HepG2 (cell line): ENCODE results near the gene PRKCZ. TPM values are rescaled to one million over a fixed set of nuclear protein-coding genes. Genes with fewer than 3 reads are reported as not detected.

Experiments used
- GATAD1 ChIP-seq: IDR thresholded peaks from 2 replicates; pipeline ENCODE4 v1.6.1; 2016; ENCODE audit warnings: missing genetic modification reagents, missing compliant biosample characterization
- PHB2 ChIP-seq: fragments of 450-650 bp; IDR thresholded peaks from 2 replicates; pipeline ENCODE4 v1.6.1; 2018; ENCODE audit not compliant: partially characterized antibody
- RNF2 ChIP-seq: fragments of 450-650 bp; conservative IDR thresholded peaks from 2 replicates; pipeline ENCODE4 v1.6.1; 2016; ENCODE audit warnings: low read depth
- TRIM22 ChIP-seq: fragments of 450-650 bp; IDR thresholded peaks from 2 replicates; pipeline ENCODE4 v1.6.1; 2017
- ZNF24 ChIP-seq: fragments of 450-650 bp; IDR thresholded peaks from 2 replicates; pipeline ENCODE4 v1.6.1; 2017; ENCODE audit warnings: antibody characterized with exemption, mild to moderate bottlenecking
- ZNF607 ChIP-seq: sonication (generic); formaldehyde crosslinking; IDR thresholded peaks from 2 replicates; pipeline ENCODE4 v1.5.1; 2020; ENCODE audit warnings: missing genetic modification reagents, mild to moderate bottlenecking, borderline replicate concordance
- ZNF615 ChIP-seq: sonication (generic); formaldehyde crosslinking; IDR thresholded peaks from 2 replicates; pipeline ENCODE4 v1.5.0; 2020; ENCODE audit warnings: mild to moderate bottlenecking, missing genetic modification reagents, borderline replicate concordance
- ZNF629 ChIP-seq: sonication (generic); formaldehyde crosslinking; conservative IDR thresholded peaks from 2 replicates; pipeline ENCODE4 v1.5.0; 2020; ENCODE audit warnings: missing genetic modification reagents
- ZNF747 ChIP-seq: sonication (generic); formaldehyde crosslinking; IDR thresholded peaks from 2 replicates; pipeline ENCODE4 v1.8.1; 2023; ENCODE audit warnings: missing genetic modification reagents, mild to moderate bottlenecking, borderline replicate concordance
- ZNF781 ChIP-seq: sonication (generic); formaldehyde crosslinking; IDR thresholded peaks from 2 replicates; pipeline ENCODE4 v1.5.1; 2020; ENCODE audit warnings: borderline replicate concordance, mild to moderate bottlenecking, missing genetic modification reagents; ENCODE audit errors: not compliant biosample characterization
- ZSCAN21 ChIP-seq: sonication (generic); formaldehyde crosslinking; IDR thresholded peaks from 2 replicates; pipeline ENCODE4 v1.8.0; 2022; ENCODE audit warnings: mild to moderate bottlenecking, missing genetic modification reagents, moderate library complexity, borderline replicate concordance
- polyA plus RNA-seq, 8 experiments: library from polyadenylated mRNA; depleted of rRNA in 3 of 8; stranded (reverse) in 7 of 8; unstranded in 1 of 8; fragments of >200 nt; fragmentation: Illumina TruSeq in 4 of 8; extraction: Trizol in 4 of 8; gene quantifications; 2 replicates each; pipeline versions ENCODE4 v1.2.1 to v1.2.3, GENCODE V29; 2011 to 2016; ENCODE audit warnings: low read depth in 4 of 8, missing spikeins in 1 of 8, mixed read lengths in 1 of 8; ENCODE audit not compliant: insufficient read depth in 1 of 8
- total RNA-seq, 5 experiments: library from RNA; depleted of rRNA; stranded (reverse); fragments of >200 nt; fragmentation: Illumina TruSeq; extraction: Trizol; gene quantifications; 2 replicates each; pipeline ENCODE4 v1.2.3, GENCODE V29; 2016; ENCODE audit warnings: low read depth in 1 of 5
- TF ChIP-seq, protein P1 (sequence below): sonication (generic); formaldehyde crosslinking; IDR thresholded peaks from 2 replicates; pipeline ENCODE4 v1.5.1; 2020; ENCODE audit warnings: mild to moderate bottlenecking, missing genetic modification reagents, moderate library complexity
- TF ChIP-seq, protein P2 (sequence below): sonication (generic); formaldehyde crosslinking; IDR thresholded peaks from 2 replicates; pipeline ENCODE4 v1.5.0; 2020; ENCODE audit warnings: mild to moderate bottlenecking, missing genetic modification reagents, borderline replicate concordance
- TF ChIP-seq, protein P3 (sequence below): sonication (generic); formaldehyde crosslinking; IDR thresholded peaks from 2 replicates; pipeline ENCODE4 v1.5.0; 2020; ENCODE audit warnings: missing genetic modification reagents
- TF ChIP-seq, protein P4 (sequence below): sonication (generic); formaldehyde crosslinking; IDR thresholded peaks from 2 replicates; pipeline ENCODE4 v1.5.1; 2020; ENCODE audit warnings: missing genetic modification reagents, mild to moderate bottlenecking, borderline replicate concordance
- TF ChIP-seq, protein P5 (sequence below): sonication (generic); formaldehyde crosslinking; IDR thresholded peaks from 2 replicates; pipeline ENCODE4 v1.8.1; 2023; ENCODE audit warnings: mild to moderate bottlenecking, moderate library complexity, missing genetic modification reagents

Gene PRKCZ
- total and polyA plus RNA-seq, 2 of the 13 experiments (the other 11 are each of a cell fraction or from before 2014, with no cell fraction given): 34.7 to 85.2 TPM

DNA sequence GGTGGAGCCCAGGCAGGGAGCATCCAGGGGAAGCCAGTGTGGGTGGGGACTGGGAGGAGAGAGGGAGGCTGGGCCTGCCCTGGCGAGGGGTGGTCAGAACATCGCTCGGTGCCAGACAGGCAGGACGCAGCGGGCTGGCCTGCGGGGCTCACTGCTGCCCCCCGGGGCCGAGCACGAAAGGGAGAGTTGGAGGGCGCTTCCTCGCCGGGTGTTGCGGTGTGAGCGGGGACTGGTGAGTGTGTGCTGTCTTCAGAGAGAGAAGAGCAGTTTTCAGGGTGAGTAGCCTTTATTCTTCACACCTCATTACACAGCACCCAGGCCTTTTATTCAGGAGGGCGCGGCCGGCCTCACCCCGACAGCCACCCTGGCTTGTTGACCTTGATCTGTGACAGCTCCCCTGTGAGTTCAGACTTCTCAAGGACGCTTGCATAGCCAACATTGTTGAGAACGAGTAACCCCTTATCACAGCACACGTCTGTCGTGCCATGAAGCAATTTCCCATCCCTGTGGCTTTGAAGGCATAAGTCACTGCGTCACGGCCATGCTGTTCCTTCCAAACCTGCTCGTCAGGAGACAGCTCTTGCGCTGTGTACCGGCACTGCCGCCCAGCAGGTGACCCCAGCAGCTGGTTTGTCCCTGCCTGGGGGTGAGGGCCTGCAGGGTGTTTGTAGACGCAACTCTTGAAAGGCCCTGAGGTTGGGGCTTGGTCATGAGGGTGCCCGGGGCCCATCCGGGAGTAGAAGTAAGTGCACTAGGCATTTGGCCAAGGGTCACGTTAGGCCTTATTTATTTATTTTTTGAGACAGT, 54.6 kb downstream of the PRKCZ start (continued):
- no peak for TF ChIP-seq ZNF781 (CRISPR knock-in tag)
- no peak; the same call in 1 of the 2 replicates for TF ChIP-seq GATAD1
- no peak for TF ChIP-seq ZNF747 (CRISPR knock-in tag)
- no peak for TF ChIP-seq PHB2
- peak; percentile 86 for TF ChIP-seq ZSCAN21 (CRISPR knock-in tag)
- TF ChIP-seq, protein P1, sequence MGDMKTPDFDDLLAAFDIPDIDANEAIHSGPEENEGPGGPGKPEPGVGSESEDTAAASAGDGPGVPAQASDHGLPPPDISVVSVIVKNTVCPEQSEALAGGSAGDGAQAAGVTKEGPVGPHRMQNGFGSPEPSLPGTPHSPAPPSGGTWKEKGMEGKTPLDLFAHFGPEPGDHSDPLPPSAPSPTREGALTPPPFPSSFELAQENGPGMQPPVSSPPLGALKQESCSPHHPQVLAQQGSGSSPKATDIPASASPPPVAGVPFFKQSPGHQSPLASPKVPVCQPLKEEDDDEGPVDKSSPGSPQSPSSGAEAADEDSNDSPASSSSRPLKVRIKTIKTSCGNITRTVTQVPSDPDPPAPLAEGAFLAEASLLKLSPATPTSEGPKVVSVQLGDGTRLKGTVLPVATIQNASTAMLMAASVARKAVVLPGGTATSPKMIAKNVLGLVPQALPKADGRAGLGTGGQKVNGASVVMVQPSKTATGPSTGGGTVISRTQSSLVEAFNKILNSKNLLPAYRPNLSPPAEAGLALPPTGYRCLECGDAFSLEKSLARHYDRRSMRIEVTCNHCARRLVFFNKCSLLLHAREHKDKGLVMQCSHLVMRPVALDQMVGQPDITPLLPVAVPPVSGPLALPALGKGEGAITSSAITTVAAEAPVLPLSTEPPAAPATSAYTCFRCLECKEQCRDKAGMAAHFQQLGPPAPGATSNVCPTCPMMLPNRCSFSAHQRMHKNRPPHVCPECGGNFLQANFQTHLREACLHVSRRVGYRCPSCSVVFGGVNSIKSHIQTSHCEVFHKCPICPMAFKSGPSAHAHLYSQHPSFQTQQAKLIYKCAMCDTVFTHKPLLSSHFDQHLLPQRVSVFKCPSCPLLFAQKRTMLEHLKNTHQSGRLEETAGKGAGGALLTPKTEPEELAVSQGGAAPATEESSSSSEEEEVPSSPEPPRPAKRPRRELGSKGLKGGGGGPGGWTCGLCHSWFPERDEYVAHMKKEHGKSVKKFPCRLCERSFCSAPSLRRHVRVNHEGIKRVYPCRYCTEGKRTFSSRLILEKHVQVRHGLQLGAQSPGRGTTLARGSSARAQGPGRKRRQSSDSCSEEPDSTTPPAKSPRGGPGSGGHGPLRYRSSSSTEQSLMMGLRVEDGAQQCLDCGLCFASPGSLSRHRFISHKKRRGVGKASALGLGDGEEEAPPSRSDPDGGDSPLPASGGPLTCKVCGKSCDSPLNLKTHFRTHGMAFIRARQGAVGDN: peak; percentile 82
- TF ChIP-seq, protein P2, sequence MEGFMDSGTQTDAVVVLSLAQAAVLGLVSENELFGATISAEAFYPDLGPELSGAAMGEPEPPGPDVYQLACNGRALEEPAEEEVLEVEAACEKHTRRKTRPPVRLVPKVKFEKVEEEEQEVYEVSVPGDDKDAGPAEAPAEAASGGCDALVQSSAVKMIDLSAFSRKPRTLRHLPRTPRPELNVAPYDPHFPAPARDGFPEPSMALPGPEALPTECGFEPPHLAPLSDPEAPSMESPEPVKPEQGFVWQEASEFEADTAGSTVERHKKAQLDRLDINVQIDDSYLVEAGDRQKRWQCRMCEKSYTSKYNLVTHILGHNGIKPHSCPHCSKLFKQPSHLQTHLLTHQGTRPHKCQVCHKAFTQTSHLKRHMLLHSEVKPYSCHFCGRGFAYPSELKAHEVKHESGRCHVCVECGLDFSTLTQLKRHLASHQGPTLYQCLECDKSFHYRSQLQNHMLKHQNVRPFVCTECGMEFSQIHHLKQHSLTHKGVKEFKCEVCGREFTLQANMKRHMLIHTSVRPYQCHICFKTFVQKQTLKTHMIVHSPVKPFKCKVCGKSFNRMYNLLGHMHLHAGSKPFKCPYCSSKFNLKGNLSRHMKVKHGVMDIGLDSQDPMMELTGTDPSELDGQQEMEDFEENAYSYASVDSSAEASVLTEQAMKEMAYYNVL (CRISPR knock-in tag): peak; percentile 42; the same call in 1 of the 2 replicates
- no peak for TF ChIP-seq TRIM22
- no peak for TF ChIP-seq ZNF615 (CRISPR knock-in tag)
- TF ChIP-seq ZNF24: no peak
- TF ChIP-seq, protein P3, sequence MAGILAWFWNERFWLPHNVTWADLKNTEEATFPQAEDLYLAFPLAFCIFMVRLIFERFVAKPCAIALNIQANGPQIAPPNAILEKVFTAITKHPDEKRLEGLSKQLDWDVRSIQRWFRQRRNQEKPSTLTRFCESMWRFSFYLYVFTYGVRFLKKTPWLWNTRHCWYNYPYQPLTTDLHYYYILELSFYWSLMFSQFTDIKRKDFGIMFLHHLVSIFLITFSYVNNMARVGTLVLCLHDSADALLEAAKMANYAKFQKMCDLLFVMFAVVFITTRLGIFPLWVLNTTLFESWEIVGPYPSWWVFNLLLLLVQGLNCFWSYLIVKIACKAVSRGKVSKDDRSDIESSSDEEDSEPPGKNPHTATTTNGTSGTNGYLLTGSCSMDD (CRISPR knock-in tag): no peak
- TF ChIP-seq, protein P4, sequence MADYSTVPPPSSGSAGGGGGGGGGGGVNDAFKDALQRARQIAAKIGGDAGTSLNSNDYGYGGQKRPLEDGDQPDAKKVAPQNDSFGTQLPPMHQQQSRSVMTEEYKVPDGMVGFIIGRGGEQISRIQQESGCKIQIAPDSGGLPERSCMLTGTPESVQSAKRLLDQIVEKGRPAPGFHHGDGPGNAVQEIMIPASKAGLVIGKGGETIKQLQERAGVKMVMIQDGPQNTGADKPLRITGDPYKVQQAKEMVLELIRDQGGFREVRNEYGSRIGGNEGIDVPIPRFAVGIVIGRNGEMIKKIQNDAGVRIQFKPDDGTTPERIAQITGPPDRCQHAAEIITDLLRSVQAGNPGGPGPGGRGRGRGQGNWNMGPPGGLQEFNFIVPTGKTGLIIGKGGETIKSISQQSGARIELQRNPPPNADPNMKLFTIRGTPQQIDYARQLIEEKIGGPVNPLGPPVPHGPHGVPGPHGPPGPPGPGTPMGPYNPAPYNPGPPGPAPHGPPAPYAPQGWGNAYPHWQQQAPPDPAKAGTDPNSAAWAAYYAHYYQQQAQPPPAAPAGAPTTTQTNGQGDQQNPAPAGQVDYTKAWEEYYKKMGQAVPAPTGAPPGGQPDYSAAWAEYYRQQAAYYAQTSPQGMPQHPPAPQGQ (CRISPR knock-in tag): no peak
- TF ChIP-seq ZNF607: peak; percentile 76; the same call in 1 of the 2 replicates
- TF ChIP-seq RNF2: peak; percentile 60; the same call in 1 of the 2 replicates
- no peak for TF ChIP-seq ZNF629 (CRISPR knock-in tag)
- TF ChIP-seq, protein P5, sequence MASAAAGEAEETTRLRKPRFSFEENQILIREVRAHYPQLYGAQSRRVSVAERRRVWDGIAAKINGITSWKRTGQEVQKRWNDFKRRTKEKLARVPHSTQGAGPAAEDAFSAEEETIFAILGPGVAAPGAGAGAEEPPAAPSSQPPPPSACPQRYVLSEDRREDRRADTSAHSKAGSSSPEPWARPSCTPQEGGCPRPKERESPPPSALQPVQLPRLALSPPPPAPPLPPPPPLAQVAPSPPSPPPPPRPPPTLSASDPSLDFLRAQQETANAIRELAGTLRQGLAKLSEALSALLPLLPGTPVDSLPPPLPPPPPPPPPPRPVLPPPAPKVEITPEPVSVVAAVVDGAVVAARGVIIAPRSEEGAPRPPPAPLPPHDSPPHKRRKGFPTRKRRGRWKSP: no peak
